SK-N-SH (cell line): Measurements from ENCODE around the gene THSD4.

ENCODE experiments used
- EP300 ChIP-seq, 2 experiments: IDR thresholded peaks; 2 replicates each; pipeline versions ENCODE4 v1.4.0 to v1.6.1; 2012; ENCODE audit warnings: borderline replicate concordance in 1 of 2, low read depth in 1 of 2, low read length in 1 of 2
- NFIC ChIP-seq: IDR thresholded peaks from 2 replicates; pipeline ENCODE4 v1.4.0; 2012; ENCODE audit warnings: borderline replicate concordance
- NRF1 ChIP-seq: IDR thresholded peaks from 2 replicates; pipeline ENCODE4 v1.6.1; 2012; ENCODE audit warnings: low read depth, mild to moderate bottlenecking, low read length

GRCh38 chr15:71496336-71496955 is 381.2 kb downstream of the THSD4 start:
- TF ChIP-seq NRF1 (no peak), NFIC (no peak), EP300 (IDR thresholded peaks at IDR 0.05; ENCODE audit: borderline replicate concordance in 1 of 2, low read depth in 1 of 2, low read length in 1 of 2) (no peak)
